ENCODE data around the gene CTSH. TPM values are rescaled to one million over a fixed set of nuclear protein-coding genes. Genes with fewer than 3 reads are reported as not detected.

The CTSH gene
- total and polyA plus RNA-seq, 2 of the 13 experiments (the other 11 are each of a cell fraction or from before 2014, with no cell fraction given) = 265 to 653 TPM

DNA sequence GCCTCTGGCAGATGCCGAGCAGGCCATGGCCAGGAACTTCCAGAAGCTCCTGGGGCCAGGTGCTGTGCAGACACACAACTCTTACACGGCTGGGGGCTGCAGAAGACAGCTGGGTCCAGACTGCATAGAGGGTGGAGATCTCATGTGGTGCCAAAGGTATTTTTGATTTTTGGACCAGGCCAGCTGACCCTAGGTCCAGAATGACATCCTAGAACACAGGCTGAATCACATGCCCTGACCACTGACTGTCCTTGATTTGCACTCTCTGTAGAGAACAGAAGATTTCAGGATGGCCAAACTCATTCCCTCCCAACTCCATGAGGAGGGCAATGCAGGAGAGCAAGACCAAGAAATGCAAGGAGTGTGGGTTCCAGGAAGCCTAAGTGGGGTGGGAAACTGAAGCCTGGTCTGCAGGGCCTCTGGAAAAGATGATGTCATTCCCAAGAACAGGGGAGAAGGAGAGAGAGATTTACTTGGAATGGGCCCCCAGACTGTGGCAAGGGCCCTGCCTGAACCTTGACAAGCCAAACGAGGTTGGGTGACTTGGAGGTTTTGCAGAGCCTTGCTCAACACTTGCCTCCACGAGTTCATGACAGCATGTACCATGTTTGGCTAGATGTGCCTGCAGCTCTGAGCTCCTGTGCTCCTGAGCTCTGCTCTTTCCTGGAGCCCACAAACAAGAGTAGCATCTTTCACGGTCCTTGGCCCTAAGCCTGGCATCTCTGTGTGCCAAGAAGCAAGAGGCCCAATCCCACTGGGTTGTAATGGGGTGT lies 38.5 kb upstream of the CTSH start:
- Histone ChIP-seq H3K4me1 (ENCODE audit: insufficient read depth, low read length) (peaks cover 65% of the 10 kb centered on the region), H2AFZ (ENCODE audit: low read length) (no peak overlapping the region), H3K4me3 (replicated peaks in 1 of 3; ENCODE audit: insufficient read depth in 1 of 3, low read depth in 2 of 3, low read length in 3 of 3) (no peak overlapping the region), H4K20me1 (ENCODE audit: insufficient read depth, low read length) (no peaks in the 10 kb centered on the region), H3K27ac (ENCODE audit: extremely low read length, insufficient read depth, low read length) (no peak overlapping the region), H3K9me3 (ENCODE audit: low read length) (no peaks in the 10 kb centered on the region), H3K79me2 (ENCODE audit: insufficient read depth, low read length) (no peaks in the 10 kb centered on the region), H3K9ac (ENCODE audit: insufficient read depth, low read depth, low read length) (no peak overlapping the region), H3K27me3 (ENCODE audit: control insufficient read depth in 1 of 2, insufficient read depth in 2 of 2, low read length in 2 of 2) (no peaks in the 10 kb centered on the region), H3K36me3 (replicated peaks in 1 of 2; ENCODE audit: control insufficient read depth in 1 of 2, insufficient read depth in 2 of 2, low read length in 2 of 2) (no peaks in the 10 kb centered on the region), H3K4me2 (ENCODE audit: low read depth, low read length) (no peak overlapping the region)
- ChIA-PET CTCF (ENCODE audit: low intra/inter-chr PET ratio, low total read pairs) (no interaction called here), POLR2A (no interaction called here)
- no peak for FAIRE-seq
- BruUV-seq (replicated peaks) = no TSS peak
- WGBS (ENCODE audit: low lambda C conversion rate) = 71% methylated on average over 5 of the region's 5 CpGs
- in situ Hi-C loops (cut with HindIII; ENCODE audit: extremely low pct_ligation_motif_present, low pct_unique_long_range_greater_than_20kb) = no loop called here
- no peak for ATAC-seq
- TF ChIP-seq ATF7 (IDR thresholded peaks at IDR 0.05) (peak; percentile 89), ATF7 (CRISPR knock-in tag; IDR thresholded peaks at IDR 0.05) (no peak), KDM5A (IDR thresholded peaks at IDR 0.05; ENCODE audit: borderline replicate concordance, low read length) (no peak)
- DNase-seq (ENCODE audit: low spot score) = no peak
- intact Hi-C loops (cut with micrococcal nuclease; ENCODE audit: unreplicated experiment) = no loop called here

DNA sequence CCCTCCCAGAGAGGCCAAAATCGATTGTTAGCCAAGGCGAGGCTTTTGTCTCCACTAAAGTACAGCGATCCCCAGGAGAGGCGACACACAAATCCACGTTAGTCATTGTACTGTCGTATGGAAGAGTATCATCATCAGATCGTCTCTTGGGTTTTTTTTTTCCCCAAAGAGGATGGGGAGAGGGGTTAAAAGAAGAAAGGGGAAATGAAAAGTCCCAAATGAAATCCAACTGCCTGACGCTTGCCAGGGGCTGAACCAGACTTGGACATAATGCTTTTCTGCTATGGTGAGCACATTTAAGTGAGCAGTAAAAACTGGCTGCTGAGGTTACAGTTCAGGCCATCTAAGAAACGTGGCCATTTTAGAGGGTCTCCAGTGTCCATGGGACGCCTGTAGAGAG lies 37.9 kb upstream of the CTSH start:
- Histone ChIP-seq H3K4me3 (replicated peaks in 1 of 3; ENCODE audit: insufficient read depth in 1 of 3, low read depth in 2 of 3, low read length in 3 of 3) (no peak overlapping the region), H3K27ac (ENCODE audit: extremely low read length, insufficient read depth, low read length) (no peak overlapping the region), H3K4me2 (ENCODE audit: low read depth, low read length) (no peak overlapping the region), H3K9me3 (ENCODE audit: low read length) (no peaks in the 10 kb centered on the region), H4K20me1 (ENCODE audit: insufficient read depth, low read length) (no peaks in the 10 kb centered on the region), H2AFZ (ENCODE audit: low read length) (no peak overlapping the region), H3K36me3 (replicated peaks in 1 of 2; ENCODE audit: control insufficient read depth in 1 of 2, insufficient read depth in 2 of 2, low read length in 2 of 2) (no peaks in the 10 kb centered on the region), H3K79me2 (ENCODE audit: insufficient read depth, low read length) (no peaks in the 10 kb centered on the region), H3K9ac (ENCODE audit: insufficient read depth, low read depth, low read length) (no peak overlapping the region), H3K27me3 (ENCODE audit: control insufficient read depth in 1 of 2, insufficient read depth in 2 of 2, low read length in 2 of 2) (no peaks in the 10 kb centered on the region), H3K4me1 (ENCODE audit: insufficient read depth, low read length) (peaks cover 65% of the 10 kb centered on the region)
- WGBS (ENCODE audit: low lambda C conversion rate) = 96% methylated on average over 9 of the region's 10 CpGs
- in situ Hi-C loops (cut with HindIII; ENCODE audit: extremely low pct_ligation_motif_present, low pct_unique_long_range_greater_than_20kb) (no loop called here), intact Hi-C loops (cut with micrococcal nuclease; ENCODE audit: unreplicated experiment) (no loop called here)
- BruUV-seq (replicated peaks) = no TSS peak
- POLR2A ChIA-PET = interaction anchor here (1.9 kb wide), 1 partner anchor 11 kb away, joined by 10 read pairs; no protein-coding TSS in a partner anchor
- FAIRE-seq (no peak), ATAC-seq (no peak), DNase-seq (ENCODE audit: low spot score) (no peak)
- CTCF ChIA-PET (ENCODE audit: low intra/inter-chr PET ratio, low total read pairs) = no interaction called here
- TF ChIP-seq ZNF766 (CRISPR knock-in tag; IDR thresholded peaks at IDR 0.05; ENCODE audit: borderline replicate concordance) (no peak), ZFYVE20 (CRISPR knock-in tag; IDR thresholded peaks at IDR 0.05; ENCODE audit: borderline replicate concordance, low read depth) (no peak), ZNF329 (CRISPR knock-in tag; IDR thresholded peaks at IDR 0.05; ENCODE audit: low read depth) (no peak), REPIN1 (CRISPR knock-in tag; IDR thresholded peaks at IDR 0.05; ENCODE audit: borderline replicate concordance, low read depth) (no peak), TGIF2 (CRISPR knock-in tag; IDR thresholded peaks at IDR 0.05) (no peak), ZNF260 (CRISPR knock-in tag; IDR thresholded peaks at IDR 0.05; ENCODE audit: borderline replicate concordance, low read depth) (no peak)
- TF ChIP-seq, protein P1, sequence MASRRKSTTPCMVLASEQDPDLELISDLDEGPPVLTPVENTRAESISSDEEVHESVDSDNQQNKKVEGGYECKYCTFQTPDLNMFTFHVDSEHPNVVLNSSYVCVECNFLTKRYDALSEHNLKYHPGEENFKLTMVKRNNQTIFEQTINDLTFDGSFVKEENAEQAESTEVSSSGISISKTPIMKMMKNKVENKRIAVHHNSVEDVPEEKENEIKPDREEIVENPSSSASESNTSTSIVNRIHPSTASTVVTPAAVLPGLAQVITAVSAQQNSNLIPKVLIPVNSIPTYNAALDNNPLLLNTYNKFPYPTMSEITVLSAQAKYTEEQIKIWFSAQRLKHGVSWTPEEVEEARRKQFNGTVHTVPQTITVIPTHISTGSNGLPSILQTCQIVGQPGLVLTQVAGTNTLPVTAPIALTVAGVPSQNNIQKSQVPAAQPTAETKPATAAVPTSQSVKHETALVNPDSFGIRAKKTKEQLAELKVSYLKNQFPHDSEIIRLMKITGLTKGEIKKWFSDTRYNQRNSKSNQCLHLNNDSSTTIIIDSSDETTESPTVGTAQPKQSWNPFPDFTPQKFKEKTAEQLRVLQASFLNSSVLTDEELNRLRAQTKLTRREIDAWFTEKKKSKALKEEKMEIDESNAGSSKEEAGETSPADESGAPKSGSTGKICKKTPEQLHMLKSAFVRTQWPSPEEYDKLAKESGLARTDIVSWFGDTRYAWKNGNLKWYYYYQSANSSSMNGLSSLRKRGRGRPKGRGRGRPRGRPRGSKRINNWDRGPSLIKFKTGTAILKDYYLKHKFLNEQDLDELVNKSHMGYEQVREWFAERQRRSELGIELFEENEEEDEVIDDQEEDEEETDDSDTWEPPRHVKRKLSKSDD (CRISPR knock-in tag; IDR thresholded peaks at IDR 0.05; ENCODE audit: low read depth) = no peak
- TF ChIP-seq, protein P2, sequence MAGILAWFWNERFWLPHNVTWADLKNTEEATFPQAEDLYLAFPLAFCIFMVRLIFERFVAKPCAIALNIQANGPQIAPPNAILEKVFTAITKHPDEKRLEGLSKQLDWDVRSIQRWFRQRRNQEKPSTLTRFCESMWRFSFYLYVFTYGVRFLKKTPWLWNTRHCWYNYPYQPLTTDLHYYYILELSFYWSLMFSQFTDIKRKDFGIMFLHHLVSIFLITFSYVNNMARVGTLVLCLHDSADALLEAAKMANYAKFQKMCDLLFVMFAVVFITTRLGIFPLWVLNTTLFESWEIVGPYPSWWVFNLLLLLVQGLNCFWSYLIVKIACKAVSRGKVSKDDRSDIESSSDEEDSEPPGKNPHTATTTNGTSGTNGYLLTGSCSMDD (CRISPR knock-in tag; IDR thresholded peaks at IDR 0.05) = no peak
